ENCODE results near the gene ATXN1.

ATXN1 gene

DNA sequence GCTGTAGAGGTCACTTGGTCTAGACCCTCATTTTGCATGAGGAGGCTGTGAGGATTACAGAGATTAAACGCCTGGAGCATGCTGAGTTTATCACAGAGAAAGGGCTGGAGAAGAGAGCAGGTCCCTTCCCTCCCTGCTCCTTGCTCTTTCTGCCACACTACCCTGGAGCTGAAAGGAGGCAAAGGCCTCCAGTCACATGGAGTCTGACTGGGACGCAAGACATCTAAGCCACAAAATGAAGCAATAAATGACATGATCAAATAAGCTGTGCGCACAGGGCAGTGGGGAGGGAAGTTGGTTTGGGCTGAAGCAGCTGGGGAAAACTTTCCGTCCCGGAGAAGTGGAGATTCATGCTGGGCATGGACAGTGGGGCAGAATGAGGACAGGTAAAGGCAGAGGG lies 33.3 kb downstream of the ATXN1 start:
- no peaks in the 10 kb centered on the region for H3K27me3 ChIP-seq (ENCODE audit: insufficient read depth, poor library complexity, severe bottlenecking)
- H3K27ac ChIP-seq (ENCODE audit: poor library complexity, severe bottlenecking): no peak overlapping the region
- no peak for ATAC-seq (ENCODE audit: low read depth)
- peaks cover 4% of the 10 kb centered on the region; the same call in 1 of the 2 replicates for H3K36me3 ChIP-seq (ENCODE audit: low read depth)
- DNase-seq (ENCODE audit: low spot score): no peak
- no peak overlapping the region for H3K4me3 ChIP-seq (ENCODE audit: severe bottlenecking)
- H3K4me1 ChIP-seq (ENCODE audit: insufficient read depth, poor library complexity, severe bottlenecking): peaks cover 58% of the 10 kb centered on the region
- TF ChIP-seq, protein P1, sequence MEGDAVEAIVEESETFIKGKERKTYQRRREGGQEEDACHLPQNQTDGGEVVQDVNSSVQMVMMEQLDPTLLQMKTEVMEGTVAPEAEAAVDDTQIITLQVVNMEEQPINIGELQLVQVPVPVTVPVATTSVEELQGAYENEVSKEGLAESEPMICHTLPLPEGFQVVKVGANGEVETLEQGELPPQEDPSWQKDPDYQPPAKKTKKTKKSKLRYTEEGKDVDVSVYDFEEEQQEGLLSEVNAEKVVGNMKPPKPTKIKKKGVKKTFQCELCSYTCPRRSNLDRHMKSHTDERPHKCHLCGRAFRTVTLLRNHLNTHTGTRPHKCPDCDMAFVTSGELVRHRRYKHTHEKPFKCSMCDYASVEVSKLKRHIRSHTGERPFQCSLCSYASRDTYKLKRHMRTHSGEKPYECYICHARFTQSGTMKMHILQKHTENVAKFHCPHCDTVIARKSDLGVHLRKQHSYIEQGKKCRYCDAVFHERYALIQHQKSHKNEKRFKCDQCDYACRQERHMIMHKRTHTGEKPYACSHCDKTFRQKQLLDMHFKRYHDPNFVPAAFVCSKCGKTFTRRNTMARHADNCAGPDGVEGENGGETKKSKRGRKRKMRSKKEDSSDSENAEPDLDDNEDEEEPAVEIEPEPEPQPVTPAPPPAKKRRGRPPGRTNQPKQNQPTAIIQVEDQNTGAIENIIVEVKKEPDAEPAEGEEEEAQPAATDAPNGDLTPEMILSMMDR (IDR thresholded peaks at IDR 0.05; ENCODE audit: poor library complexity, severe bottlenecking): no peak
- H3K9me3 ChIP-seq (ENCODE audit: severe bottlenecking): no peaks in the 10 kb centered on the region

GRCh38 chr6:16725145-16725864 lies 36.0 kb downstream of the ATXN1 start:
- ATAC-seq (ENCODE audit: low read depth) (peak; percentile 41), DNase-seq (ENCODE audit: low spot score) (no peak)
- TF ChIP-seq, protein P1 (IDR thresholded peaks at IDR 0.05; ENCODE audit: poor library complexity, severe bottlenecking): no peak
- Histone ChIP-seq H3K27me3 (ENCODE audit: insufficient read depth, poor library complexity, severe bottlenecking) (no peaks in the 10 kb centered on the region), H3K36me3 (ENCODE audit: low read depth) (peaks cover 4% of the 10 kb centered on the region; the same call in 1 of the 2 replicates), H3K4me3 (ENCODE audit: severe bottlenecking) (no peak overlapping the region), H3K27ac (ENCODE audit: poor library complexity, severe bottlenecking) (peak overlapping the region; percentile 76), H3K9me3 (ENCODE audit: severe bottlenecking) (no peaks in the 10 kb centered on the region), H3K4me1 (ENCODE audit: insufficient read depth, poor library complexity, severe bottlenecking) (peaks cover 78% of the 10 kb centered on the region)

DNA sequence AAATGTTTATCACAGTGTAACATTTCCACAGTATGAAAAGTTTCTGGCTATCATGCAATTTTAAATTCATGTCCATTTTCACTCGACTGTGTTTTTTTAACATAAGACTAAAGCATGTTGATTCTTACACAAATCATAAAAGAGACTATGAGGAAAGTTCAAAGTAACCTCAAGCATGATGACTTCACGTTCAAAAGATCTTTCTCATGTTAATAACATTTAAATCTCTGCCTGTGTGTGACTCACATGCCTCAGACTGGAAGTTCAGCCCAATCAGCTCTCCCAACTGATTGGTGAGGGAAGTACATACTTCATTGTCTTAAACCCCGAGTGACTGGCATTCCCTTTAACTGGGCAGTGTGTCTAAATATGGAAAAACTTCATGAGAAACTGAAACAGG lies 37.4 kb downstream of the ATXN1 start:
- H3K4me1 ChIP-seq (ENCODE audit: insufficient read depth, poor library complexity, severe bottlenecking): peaks cover 69% of the 10 kb centered on the region
- peak; percentile 79 for ATAC-seq (ENCODE audit: low read depth)
- TF ChIP-seq, protein P1 (IDR thresholded peaks at IDR 0.05; ENCODE audit: poor library complexity, severe bottlenecking): no peak
- H3K27ac ChIP-seq (ENCODE audit: poor library complexity, severe bottlenecking): peak overlapping the region; percentile 76
- no peak overlapping the region for H3K4me3 ChIP-seq (ENCODE audit: severe bottlenecking)
- H3K9me3 ChIP-seq (ENCODE audit: severe bottlenecking): no peaks in the 10 kb centered on the region
- H3K36me3 ChIP-seq (ENCODE audit: low read depth): peaks cover 4% of the 10 kb centered on the region; the same call in 1 of the 2 replicates
- peak; percentile 72 for DNase-seq (ENCODE audit: low spot score)
- no peaks in the 10 kb centered on the region for H3K27me3 ChIP-seq (ENCODE audit: insufficient read depth, poor library complexity, severe bottlenecking)

GRCh38 chr6:16723402-16723801 lies 37.9 kb downstream of the ATXN1 start:
- Histone ChIP-seq H3K27ac (ENCODE audit: poor library complexity, severe bottlenecking) (peak overlapping the region; percentile 76), H3K4me3 (ENCODE audit: severe bottlenecking) (no peak overlapping the region), H3K36me3 (ENCODE audit: low read depth) (peaks cover 4% of the 10 kb centered on the region; the same call in 1 of the 2 replicates), H3K9me3 (ENCODE audit: severe bottlenecking) (no peaks in the 10 kb centered on the region), H3K27me3 (ENCODE audit: insufficient read depth, poor library complexity, severe bottlenecking) (no peaks in the 10 kb centered on the region), H3K4me1 (ENCODE audit: insufficient read depth, poor library complexity, severe bottlenecking) (peaks cover 66% of the 10 kb centered on the region)
- TF ChIP-seq, protein P1 (IDR thresholded peaks at IDR 0.05; ENCODE audit: poor library complexity, severe bottlenecking): no peak
- DNase-seq (ENCODE audit: low spot score) (no peak), ATAC-seq (ENCODE audit: low read depth) (no peak)

DNA sequence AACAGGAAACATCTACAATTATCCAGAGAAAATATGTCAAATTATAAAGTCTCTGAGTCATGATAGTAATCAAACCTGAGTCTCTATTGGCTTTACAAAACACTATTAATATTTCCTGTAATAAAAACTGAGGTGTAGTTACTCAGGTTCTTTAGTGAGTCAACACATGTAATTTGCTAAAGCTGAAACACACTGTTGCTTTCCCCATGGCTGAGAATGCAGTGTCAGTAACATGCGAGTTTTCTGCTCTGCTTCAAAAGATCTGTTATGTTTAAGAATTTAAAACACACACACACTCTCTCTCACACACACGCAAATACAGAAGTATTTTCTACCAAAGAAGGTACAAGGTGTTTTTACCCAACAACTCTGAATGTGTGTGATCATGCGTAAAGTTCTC lies 38.6 kb downstream of the ATXN1 start:
- Histone ChIP-seq H3K27me3 (ENCODE audit: insufficient read depth, poor library complexity, severe bottlenecking) (no peaks in the 10 kb centered on the region), H3K27ac (ENCODE audit: poor library complexity, severe bottlenecking) (peak overlapping the region; percentile 76), H3K36me3 (ENCODE audit: low read depth) (peaks cover 4% of the 10 kb centered on the region; the same call in 1 of the 2 replicates), H3K4me1 (ENCODE audit: insufficient read depth, poor library complexity, severe bottlenecking) (peaks cover 66% of the 10 kb centered on the region), H3K4me3 (ENCODE audit: severe bottlenecking) (no peak overlapping the region), H3K9me3 (ENCODE audit: severe bottlenecking) (no peaks in the 10 kb centered on the region)
- TF ChIP-seq, protein P1 (IDR thresholded peaks at IDR 0.05; ENCODE audit: poor library complexity, severe bottlenecking): no peak
- ATAC-seq (ENCODE audit: low read depth) (peak; percentile 54), DNase-seq (ENCODE audit: low spot score) (no peak)

Data from RWPE2 (cell line).